NCI-H2107 (cell line): ENCODE measurements around the gene HRC.
"Not testable (repeated sequence)": the region's sequence is repeated elsewhere in the genome, so short reads cannot be mapped to it uniquely, and the experiment has no call there.

Experiments
- DNase-seq: peaks from one replicate; lab custom pipeline; 2025; lab: John Stamatoyannopoulos, UW

The HRC gene

GRCh38 chr19:49135686-49136085 lies 19.5 kb downstream of the HRC start:
- DNase-seq = no peak

DNA sequence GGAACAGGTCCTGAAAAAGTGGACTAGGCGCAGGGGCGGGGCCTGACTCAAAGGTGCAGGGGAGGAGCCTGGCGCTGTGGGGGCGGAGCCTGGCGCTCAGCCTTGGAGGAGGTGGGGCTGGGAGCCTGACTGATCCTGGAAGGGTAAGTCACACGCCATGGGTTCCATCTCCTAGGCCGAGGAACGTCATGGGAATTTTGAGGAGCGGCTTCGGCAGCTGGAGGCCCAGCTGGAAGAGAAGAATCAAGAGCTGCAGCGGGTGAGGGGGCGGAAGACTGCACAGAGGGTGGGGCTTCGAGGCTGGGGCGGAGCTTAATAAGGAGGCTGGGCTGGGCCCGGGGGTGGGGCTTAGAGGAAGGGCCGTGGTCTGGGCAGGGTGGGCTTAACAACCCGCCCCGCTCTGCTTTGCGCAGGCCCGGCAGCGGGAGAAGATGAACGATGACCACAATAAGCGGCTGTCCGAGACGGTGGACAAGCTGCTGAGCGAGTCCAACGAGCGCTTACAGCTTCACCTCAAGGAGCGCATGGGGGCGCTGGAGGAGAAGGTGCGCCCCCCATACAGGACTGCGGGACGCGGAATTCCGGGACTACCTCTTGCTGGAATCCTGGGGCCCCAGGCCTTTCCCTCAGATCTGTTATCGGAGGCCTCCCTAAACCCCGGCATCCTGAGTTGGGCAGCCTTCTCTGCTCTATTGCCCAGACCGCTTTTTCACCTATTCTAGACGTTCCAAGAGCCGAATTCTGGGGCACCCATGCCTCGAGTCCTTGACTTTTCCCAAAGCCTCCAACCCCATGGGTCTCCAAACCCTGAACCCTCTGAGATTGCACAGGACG lies 21.4 kb downstream of the HRC start:
- no peak for DNase-seq

DNA sequence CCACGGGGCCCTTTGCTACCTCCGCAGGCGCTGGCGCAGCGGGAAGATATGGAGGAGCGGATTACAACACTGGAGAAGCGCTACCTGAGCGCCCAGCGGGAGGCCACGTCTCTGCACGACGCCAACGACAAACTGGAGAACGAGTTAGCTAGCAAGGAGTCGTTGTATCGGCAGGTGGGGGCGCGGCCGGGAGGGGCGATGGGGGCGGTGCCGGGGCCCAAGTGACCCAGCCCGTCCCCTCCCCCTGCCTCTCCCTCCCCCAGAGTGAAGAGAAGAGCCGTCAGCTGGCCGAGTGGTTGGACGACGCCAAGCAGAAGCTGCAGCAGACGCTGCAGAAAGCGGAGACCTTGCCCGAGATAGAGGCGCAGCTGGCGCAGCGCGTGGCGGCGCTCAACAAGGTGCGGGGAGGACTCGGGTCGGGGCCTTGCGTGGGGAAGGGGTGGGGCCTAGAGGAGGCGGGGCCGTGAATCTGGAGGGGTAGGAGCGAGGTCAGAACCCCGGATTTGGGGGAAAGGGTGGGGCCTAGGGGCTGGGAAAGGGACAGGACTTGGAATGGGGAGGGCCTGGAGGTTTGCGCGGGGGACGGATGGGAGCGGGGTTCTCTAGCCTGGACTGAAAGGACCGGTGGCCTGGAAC lies 22.1 kb downstream of the HRC start:
- DNase-seq = no peak

DNA sequence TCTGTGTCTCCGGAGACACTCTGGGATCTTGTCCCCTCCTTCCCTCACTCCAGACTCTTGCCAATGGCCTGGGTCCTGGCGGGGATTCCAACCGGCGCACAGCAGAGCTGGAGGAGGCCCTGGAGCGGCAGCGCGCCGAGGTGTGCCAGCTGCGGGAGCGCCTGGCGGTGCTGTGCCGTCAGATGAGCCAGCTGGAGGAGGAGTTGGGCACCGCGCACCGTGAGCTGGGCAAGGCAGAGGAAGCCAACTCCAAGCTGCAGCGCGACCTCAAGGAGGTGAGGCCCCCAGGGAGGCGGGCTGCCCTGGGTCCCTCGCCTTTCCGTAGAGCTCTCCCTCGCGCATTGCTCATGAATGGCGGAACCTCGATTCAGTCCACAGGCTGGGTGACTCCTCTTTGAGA lies 24.9 kb downstream of the HRC start:
- DNase-seq = no peak

GRCh38 chr19:49129238-49129583 lies 26.0 kb downstream of the HRC start:
- DNase-seq = no peak

- DNase-seq = no peak
Measured at GRCh38 chr19:49128545-49129237, 26.5 kb downstream of the HRC start.

DNA sequence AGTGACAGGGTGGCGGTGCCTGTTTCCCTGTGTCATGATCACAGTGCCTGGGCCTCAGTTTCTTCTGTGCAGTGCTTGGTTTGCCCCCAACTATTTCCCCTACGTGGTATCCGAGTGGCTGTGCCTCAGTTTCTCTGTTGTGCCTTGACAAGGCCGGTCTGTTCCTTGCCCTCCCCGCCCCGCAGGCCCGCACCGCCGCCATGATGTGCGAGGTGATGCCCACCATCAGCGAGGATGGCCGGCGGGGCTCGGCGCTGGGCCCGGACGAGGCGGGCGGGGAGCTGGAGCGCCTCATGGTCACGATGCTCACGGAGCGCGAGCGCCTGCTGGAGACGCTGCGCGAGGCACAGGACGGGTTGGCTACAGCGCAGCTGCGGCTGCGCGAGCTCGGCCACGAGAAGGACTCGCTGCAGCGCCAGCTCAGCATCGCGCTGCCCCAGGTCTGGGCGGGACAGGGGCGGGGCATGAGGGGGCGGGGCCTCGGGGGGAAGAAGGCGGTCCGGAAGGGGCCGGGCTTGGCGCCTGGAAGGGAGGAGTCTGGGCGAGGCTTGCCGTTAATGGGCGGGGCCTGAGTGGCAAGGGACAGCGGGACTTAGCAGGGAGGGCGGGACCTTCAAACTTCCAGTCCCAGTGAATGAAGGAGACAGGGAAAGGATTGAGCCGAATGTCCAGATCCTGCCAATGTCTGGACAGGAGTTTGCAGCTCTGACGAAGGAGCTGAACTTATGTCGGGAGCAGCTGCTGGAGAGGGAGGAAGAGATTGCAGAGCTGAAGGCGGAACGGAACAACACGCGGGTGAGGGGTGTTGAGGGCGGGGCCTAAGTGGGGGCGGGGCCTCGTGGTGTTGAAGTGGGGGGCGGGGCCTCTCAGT lies 27.3 kb downstream of the HRC start:
- peak; percentile 88 for DNase-seq

- DNase-seq = not testable (repeated sequence)
Measured at GRCh38 chr19:49127225-49127624, 28.0 kb downstream of the HRC start.

DNA sequence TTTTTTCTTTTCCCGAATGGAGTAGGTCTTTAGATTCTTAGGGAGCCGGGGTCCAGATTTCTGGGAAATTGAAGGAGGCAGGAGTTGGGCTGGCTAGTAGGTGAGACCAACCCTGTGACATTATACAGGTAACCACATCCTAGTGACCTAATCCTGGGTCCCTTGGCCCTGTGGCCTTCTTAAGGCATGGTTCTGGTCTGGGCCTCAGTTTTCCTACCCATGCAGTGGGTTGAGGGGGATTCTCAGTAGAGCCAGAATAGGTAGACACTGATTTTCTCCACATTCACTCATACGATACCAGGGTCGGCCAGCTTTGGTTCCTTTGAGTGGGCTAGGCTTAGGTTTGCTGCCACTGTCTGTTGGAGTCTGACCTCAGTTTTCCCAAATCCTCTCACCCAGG lies 28.6 kb downstream of the HRC start:
- no peak for DNase-seq

DNA sequence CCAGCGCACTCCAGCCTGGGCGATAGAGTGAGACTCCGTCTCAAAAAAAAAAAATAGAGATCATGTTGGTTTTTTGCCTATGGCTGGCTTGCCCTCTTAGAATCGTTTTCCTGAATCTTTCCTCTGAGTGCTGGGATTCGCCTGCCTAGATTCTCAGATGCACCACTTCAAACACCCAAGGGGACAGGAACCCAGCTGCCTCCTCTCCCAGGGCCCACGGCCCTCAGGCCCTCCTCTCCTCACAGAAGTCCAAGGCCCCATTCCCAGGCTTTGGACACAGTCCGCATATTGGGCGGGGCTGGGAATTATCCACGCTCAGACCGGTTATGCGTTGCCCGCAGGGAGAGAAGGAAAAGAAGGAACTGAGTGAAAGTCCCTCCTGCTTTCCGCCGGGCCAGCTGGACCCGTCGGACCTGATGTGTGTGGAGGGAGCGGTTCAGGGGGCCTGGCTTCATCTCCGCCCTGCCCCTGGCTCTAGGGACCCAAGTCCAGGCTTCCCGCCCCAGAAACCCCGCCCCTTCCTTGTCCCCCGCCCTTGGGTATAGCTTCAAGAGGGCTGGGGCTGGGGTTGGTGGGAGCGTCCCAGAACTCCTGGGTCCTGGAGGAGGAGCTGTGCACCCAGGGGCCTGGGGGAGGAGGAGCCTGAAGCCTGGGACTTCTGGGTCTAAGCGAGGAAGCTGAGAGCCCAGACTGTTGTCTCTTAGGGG lies 30.0 kb downstream of the HRC start:
- DNase-seq = no peak

DNA sequence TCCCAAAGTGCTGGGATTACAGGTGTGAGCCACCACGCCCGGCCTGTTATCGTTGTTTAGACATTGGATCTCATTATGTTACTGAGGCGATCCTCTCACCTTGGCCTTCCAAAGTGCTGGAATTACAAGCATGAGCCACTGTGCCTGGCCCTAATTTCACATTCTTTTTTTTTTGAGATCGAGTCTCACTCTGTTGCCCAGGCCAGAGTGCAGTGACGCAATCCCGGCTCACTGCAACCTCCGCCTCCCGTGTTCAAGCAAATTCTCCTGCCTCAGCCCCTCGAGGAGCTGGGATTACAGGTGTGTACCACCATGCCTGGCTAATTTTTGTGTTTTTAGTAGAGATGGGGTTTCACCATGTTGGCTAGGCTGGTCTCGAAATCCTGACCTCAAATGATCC lies 31.9 kb downstream of the HRC start:
- not testable (repeated sequence) for DNase-seq

DNA sequence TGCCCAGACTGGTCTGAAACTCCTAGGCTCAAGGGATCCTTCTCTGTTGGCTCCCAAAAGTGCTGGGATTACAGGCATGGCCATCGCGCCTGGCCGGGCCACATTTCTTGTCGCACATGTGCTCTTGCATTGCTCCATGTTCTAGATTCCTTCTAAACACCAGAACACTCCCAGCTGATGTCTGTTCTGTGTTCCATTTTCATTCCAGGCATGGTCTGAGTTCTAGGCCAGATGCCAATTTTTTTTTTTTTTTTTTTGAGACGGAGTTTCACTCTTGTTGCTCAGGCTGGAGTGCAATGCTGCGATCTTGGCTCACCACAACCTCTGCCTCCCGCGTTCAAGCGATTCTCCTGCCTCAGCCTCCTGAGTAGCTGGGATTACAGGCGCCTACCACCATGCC lies 33.4 kb downstream of the HRC start:
- DNase-seq = not testable (repeated sequence)

DNA sequence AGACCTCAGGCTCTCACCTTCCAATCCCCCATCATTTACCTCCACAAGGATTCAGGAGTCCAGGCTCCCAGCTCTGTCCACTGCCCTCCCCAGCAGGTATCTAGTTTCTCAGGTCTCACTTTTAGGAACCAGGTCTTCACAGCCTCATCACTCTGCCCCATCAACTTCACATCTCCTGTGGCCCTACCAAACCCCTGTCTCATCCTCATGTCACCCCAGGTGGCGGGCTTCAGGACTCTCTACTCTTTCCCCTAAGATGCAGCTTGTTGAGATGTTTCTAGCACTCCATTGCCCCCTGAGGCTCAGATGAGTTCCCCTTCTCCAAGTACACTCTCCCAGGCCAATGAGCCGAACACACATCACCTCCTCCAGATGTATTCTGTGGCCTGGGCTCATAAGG lies 34.3 kb downstream of the HRC start:
- no peak for DNase-seq

DNA sequence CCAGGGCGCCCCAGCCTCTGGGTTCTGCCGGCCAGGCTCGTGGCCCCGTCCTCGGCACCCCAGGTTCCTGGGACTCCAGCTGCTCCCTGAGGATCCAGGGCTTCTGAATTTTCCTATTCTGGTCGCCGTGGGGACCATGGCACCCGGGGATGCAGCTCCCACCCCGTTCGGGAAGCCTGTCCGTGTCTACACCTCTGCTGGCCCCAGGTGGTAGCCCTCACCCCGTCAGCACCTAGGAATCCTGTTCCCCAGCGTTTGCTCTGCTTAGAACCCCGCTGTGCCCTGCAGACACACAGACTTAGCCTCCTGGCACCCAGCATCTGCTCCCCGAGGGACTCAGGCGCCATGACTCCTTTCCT lies 34.9 kb downstream of the HRC start:
- DNase-seq = no peak

DNA sequence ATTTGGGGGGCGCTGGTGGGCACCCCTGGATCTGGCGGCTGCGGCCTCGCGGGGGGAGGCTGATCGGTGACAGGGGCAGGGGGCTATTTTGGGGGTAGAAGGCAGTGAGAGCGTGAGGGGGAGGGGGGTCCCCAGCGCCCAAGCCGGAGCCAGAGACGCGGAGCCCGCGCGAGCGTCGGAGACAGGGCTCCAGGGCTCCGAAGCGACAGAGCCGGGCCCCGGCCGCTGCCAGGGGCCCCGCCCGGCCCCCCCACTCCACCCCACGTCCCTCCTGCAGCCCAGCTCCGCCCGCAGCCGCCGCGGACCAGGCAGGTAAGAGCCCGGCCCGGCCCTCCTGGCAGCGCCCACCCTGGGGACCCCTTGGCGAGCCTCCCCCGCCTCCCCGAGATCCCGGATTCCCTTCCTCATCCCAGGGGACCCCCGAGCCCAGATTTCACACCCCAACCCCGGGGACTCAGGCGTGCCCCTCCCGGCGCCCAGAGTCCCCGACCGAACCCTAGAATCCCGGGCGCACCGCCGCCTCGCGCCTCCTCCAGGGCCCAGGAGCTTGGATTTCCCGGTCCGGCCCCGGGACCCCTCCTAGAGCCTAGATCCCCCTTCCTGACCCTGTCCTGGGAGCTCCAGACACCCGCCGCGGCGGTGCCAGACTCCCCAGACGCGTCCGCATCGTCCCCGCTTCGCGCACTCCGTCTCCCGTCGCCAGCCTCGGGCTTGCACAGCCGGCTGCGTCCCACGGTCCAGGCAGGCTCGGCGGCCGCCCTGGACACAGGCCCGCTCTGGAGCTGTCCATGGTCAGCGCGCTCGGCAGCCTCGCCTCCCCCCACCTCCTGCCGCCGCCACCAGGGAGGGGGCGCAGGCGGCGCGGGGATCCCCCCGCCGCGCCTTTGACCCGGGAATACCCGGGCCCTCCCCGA lies 35.5 kb downstream of the HRC start, which contains the start of gene PPFIA3:
TSS of gene PPFIA3 (plus strand) at position 134 of the 914 bp plus-strand sequence. CDS start 8,330 bp downstream, outside the sequence.
- DNase-seq = no peak

GRCh38 chr19:49118565-49119410 lies 36.4 kb downstream of the HRC start, which contains the start of gene C19orf73:
Gene C19orf73 (minus strand): TSS chr19:49119143. CDS start chr19:49119022, 121 bp downstream.
- DNase-seq = peak; percentile 90

GRCh38 chr19:49117677-49118564 lies 37.3 kb downstream of the HRC start:
- DNase-seq = no peak

- no peak for DNase-seq
Measured at GRCh38 chr19:49116544-49116943, 38.7 kb downstream of the HRC start.
